Caco-2 (cell line): Measurements from ENCODE around the gene LHX5. TPM values are rescaled to one million over a fixed set of nuclear protein-coding genes. Genes with fewer than 3 reads are reported as not detected.
A peak's percentile ranks its signal among the peaks of the same experiment; 100 is the strongest.

Experiments used
- Bru-seq: library from RNA; stranded (reverse); fragments of 400-500 nt; gene quantifications from one replicate; lab custom pipeline; 2021; lab: Mats Ljungman, UMichigan
- BruChase-seq, 2 experiments: library from RNA; stranded (reverse); fragments of 400-500 nt; gene quantifications; one replicate each; lab custom pipeline; 2021; lab: Mats Ljungman, UMichigan
- BruUV-seq: library from RNA; stranded (reverse); fragments of 400-500 nt; replicated peaks from 2 replicates; lab custom pipeline; 2021; lab: Mats Ljungman, UMichigan
- CTCF ChIA-PET: fragments of 300-600 bp; sonication (Branson Sonifier 250); formaldehyde crosslinking; loops from one replicate; lab custom pipeline; 2022; ENCODE audit warnings: antibody characterized with exemption; lab: Charles Lee
- POLR2A ChIA-PET: fragments of 300-600 bp; sonication (Branson Sonifier 250); formaldehyde crosslinking; loops from one replicate; lab custom pipeline; 2022; ENCODE audit warnings: antibody characterized with exemption; lab: Charles Lee
- DNase-seq, 2 experiments: peaks; one replicate each; pipeline versions ENCODE4 v3.0.0 to v3.0.0-alpha.2; 2020 to 2022
- H3K27me3 ChIP-seq: replicated peaks from 2 replicates; pipeline ENCODE4 v1.6.0; 2011; ENCODE audit warnings: low read length; ENCODE audit not compliant: control insufficient read depth, insufficient read depth
- H3K36me3 ChIP-seq: 2 replicates; pipeline ENCODE4 v1.5.1; 2011; ENCODE audit warnings: low read length; ENCODE audit not compliant: control insufficient read depth, insufficient read depth
- H3K4me1 ChIP-seq: fragments of 250-450 bp; sonication (Bioruptor Pico); 2 replicates; pipeline ENCODE4 v1.5.1; 2020; ENCODE audit warnings: mild to moderate bottlenecking
- H3K4me3 ChIP-seq: 2 replicates; pipeline ENCODE4 v1.5.1; 2011; ENCODE audit warnings: low read depth, mild to moderate bottlenecking, control low read depth, low read length
- H3K9me3 ChIP-seq: fragments of 250-450 bp; sonication (Bioruptor Pico); 2 replicates; pipeline ENCODE4 v1.5.1; 2020; ENCODE audit warnings: mild to moderate bottlenecking, moderate library complexity
- H3K27ac Mint-ChIP-seq: one replicate; pipeline ENCODE4 v1.8.0; 2022; ENCODE audit warnings: mixed read lengths; ENCODE audit not compliant: unreplicated experiment
- H3K27me3 Mint-ChIP-seq: one replicate; pipeline ENCODE4 v1.8.0; 2022; ENCODE audit warnings: mixed read lengths; ENCODE audit not compliant: insufficient read depth, unreplicated experiment
- H3K36me3 Mint-ChIP-seq: one replicate; pipeline ENCODE4 v1.8.0; 2022; ENCODE audit warnings: mild to moderate bottlenecking, mixed read lengths; ENCODE audit not compliant: insufficient read depth, unreplicated experiment
- H3K4me1 Mint-ChIP-seq: one replicate; pipeline ENCODE4 v1.8.0; 2022; ENCODE audit warnings: low read depth, mixed read lengths; ENCODE audit not compliant: unreplicated experiment
- H3K4me3 Mint-ChIP-seq: one replicate; pipeline ENCODE4 v1.8.0; 2022; ENCODE audit warnings: mild to moderate bottlenecking, moderate library complexity, mixed read lengths; ENCODE audit not compliant: unreplicated experiment
- H3K9me3 Mint-ChIP-seq: one replicate; pipeline ENCODE4 v1.8.0; 2022; ENCODE audit warnings: mixed read lengths; ENCODE audit not compliant: unreplicated experiment
- intact Hi-C: fragments of 100-400 bp; cut with micrococcal nuclease; formaldehyde crosslinking; loops from one replicate; pipeline ENCODE4 v1.10.0; 2022; ENCODE audit not compliant: unreplicated experiment
- long read RNA-seq: library from polyadenylated mRNA; stranded (forward); transcript quantifications from one replicate; pipeline ENCODE4 v2.0.0, GENCODE V29; 2022
- total RNA-seq: library from RNA; stranded (reverse); gene quantifications from 2 replicates; pipeline ENCODE4 v1.2.3, GENCODE V29; 2022
- TF ChIP-seq, protein P1 (sequence below), 2 experiments: fragments of 200-600 bp in 1 of 2; IDR thresholded peaks; 1 replicate in 1 of 2; 2 replicates in 1 of 2; pipeline versions ENCODE4 v1.5.1 to v1.8.0; 2011 to 2022; ENCODE audit warnings: antibody characterized with exemption in 1 of 2, control low read depth in 1 of 2, inconsistent platforms in 1 of 2, low read depth in 1 of 2, low read length in 1 of 2, mild to moderate bottlenecking in 1 of 2, moderate library complexity in 1 of 2; ENCODE audit not compliant: insufficient read depth in 1 of 2, severe bottlenecking in 1 of 2, unreplicated experiment in 1 of 2

LHX5 gene
- 0.25 and 0.30 TPM in 2 replicates for total RNA-seq
- percentile 20 among the genes with signal in this experiment for Bru-seq, nascent RNA
- percentile 19 among the genes with signal in this experiment for BruChase-seq, experiment 1, labeled RNA remaining after a 2-hour chase
- BruChase-seq, experiment 2, labeled RNA remaining after a 6-hour chase: percentile 8 among the genes with signal in this experiment
- long read RNA-seq: 0 reads

DNA sequence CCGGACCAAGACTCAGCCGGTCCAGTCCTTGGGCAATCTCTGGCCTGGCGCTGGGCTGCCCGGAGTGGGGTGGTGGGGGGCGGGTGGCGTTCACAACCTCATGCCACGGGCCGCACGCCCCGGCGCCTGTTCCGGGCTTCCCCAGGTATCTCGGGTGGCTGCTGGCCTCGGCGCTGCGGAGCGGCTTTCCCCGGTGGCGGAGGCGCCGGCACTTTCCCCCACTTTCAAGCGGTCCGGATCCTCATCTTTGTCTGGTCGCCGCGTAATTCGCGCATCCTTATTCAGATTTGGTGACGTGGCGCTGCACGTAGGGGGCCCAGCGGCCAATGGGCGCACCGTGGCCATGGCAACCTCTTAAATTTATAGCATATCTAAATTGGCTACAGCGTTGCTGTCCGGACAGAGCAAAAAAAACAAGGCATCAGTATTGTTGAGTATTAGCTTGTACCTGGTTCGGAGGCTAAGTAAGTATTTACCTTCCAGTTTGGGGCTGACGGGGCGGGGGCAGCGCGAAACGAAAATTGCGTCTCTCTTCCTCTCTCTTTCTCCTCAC is at the start of gene LHX5:
TSS of gene LHX5 (minus strand) at position 253 of the 553 bp plus-strand sequence. CDS start 373 bp downstream, outside the sequence.
- Mint-ChIP-seq H3K27ac (no peak within 1 kb of the TSS), H3K4me3 (no peak within 1 kb of the TSS), H3K9me3 (no peaks in the 10 kb centered on the region), H3K27me3 (peaks cover 36% of the 10 kb centered on the region), H3K36me3 (no peaks in the 10 kb centered on the region), H3K4me1 (no peaks in the 10 kb centered on the region)
- CTCF ChIA-PET: no interaction called here
- no peaks in the 10 kb centered on the region; the same call in 1 of the 2 replicates for H3K4me1 ChIP-seq
- no peak for DNase-seq
- H3K36me3 ChIP-seq: no peaks in the 10 kb centered on the region
- POLR2A ChIA-PET: no interaction called here
- H3K27me3 ChIP-seq: peaks cover 7% of the 10 kb centered on the region
- H3K9me3 ChIP-seq: no peaks in the 10 kb centered on the region
- no peak within 1 kb of the TSS for H3K4me3 ChIP-seq
- TF ChIP-seq, protein P1, sequence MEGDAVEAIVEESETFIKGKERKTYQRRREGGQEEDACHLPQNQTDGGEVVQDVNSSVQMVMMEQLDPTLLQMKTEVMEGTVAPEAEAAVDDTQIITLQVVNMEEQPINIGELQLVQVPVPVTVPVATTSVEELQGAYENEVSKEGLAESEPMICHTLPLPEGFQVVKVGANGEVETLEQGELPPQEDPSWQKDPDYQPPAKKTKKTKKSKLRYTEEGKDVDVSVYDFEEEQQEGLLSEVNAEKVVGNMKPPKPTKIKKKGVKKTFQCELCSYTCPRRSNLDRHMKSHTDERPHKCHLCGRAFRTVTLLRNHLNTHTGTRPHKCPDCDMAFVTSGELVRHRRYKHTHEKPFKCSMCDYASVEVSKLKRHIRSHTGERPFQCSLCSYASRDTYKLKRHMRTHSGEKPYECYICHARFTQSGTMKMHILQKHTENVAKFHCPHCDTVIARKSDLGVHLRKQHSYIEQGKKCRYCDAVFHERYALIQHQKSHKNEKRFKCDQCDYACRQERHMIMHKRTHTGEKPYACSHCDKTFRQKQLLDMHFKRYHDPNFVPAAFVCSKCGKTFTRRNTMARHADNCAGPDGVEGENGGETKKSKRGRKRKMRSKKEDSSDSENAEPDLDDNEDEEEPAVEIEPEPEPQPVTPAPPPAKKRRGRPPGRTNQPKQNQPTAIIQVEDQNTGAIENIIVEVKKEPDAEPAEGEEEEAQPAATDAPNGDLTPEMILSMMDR (IDR thresholded peaks at IDR 0.05; ENCODE audit: insufficient read depth in 1 of 2, low read depth in 1 of 2, low read length in 1 of 2, severe bottlenecking in 1 of 2, unreplicated experiment in 1 of 2): no peak
- intact Hi-C loops: no loop called here
- BruUV-seq: no TSS peak

DNA sequence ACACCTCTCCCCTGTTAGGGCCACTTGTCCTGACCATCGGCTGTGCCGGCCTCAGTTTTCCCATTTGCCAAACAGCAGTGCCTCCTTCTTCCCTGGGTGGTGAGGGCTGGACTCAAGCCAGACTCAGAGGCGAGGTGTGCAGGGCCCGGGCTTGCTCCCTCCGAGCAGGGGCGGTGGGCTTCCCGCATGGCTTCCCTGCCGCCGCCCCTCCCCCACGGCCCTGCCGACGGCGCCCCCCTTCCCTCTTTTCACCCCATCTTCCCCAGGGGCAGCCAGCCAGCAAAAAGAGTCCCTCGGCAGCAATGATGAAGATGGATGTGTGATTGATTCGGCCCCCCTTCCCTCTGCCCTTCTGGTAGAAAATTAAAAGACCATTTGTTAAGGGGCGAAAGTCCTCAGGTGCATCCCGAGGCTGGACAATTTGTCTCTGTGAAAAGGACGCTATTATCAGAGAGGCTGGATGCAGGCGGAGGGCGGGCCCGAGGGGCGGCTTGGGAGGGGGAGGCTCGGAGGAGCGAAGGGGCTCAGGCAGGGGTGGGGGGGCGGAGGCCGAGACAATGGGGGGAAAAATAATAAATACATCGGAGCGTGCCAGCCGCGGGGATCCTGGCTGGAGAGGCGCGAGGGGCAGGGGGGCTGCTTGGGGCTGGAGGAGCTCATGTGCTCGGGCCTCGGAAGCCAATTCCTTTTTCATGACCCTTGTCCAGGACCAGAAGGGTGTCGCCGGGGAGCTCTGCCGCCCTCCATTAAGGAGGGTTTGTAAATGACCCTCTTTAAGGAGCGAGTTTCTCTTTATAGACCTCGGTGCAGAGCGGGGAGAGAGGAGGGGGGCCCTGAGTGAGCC is 48.0 kb upstream of the LHX5 start:
- TF ChIP-seq, protein P1 (IDR thresholded peaks at IDR 0.05; ENCODE audit: insufficient read depth in 1 of 2, low read depth in 1 of 2, low read length in 1 of 2, severe bottlenecking in 1 of 2, unreplicated experiment in 1 of 2): no peak
- ChIA-PET CTCF (no interaction called here), POLR2A (no interaction called here)
- H3K36me3 Mint-ChIP-seq: no peaks in the 10 kb centered on the region
- H3K4me1 Mint-ChIP-seq: no peaks in the 10 kb centered on the region
- peaks cover 37% of the 10 kb centered on the region for H3K27me3 Mint-ChIP-seq
- Histone ChIP-seq H3K4me1 (no peaks in the 10 kb centered on the region), H3K36me3 (no peaks in the 10 kb centered on the region), H3K9me3 (no peaks in the 10 kb centered on the region), H3K27me3 (no peaks in the 10 kb centered on the region), H3K4me3 (no peak overlapping the region)
- H3K4me3 Mint-ChIP-seq: no peak overlapping the region
- no peak for DNase-seq
- intact Hi-C loops: no loop called here
- no TSS peak for BruUV-seq
- H3K27ac Mint-ChIP-seq: no peak overlapping the region
- H3K9me3 Mint-ChIP-seq: no peaks in the 10 kb centered on the region

DNA sequence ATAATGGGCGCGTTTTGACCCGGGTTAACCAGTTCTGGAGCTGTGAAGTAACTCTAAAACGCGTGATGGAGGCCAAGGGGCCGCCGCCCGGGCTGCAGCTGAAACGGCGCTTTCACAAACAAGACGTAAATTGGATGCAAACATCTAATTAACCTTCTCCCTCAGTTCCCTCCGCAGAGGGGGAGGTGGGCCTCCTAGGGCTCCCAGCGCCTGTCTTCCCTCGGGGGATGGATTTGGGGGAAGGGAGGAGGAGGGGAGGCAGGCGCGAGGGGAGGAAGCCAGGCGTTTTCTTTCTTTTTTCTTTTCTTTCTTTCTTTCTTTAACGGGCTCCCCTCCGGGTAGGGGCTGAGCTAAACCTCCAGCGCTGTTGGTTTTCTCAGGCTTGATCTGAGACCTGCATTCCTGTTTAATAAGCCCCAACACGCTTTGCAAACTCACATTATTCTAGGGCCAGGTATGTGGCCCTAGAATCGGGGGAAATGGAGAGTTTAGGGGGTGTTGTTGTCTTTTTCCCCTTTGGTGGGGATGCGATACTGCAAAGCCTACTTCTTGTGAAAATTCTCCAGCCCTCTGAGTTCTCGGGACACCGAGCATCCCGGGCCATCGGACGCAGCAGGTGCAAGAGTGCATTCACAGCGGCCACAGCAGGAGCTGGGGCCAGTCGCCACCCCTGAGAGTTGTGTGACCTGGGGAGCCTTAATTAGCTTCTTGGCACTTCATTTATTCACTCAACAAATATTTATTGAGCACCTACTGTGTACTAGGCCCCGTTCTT is 43.6 kb upstream of the LHX5 start:
- H3K36me3 Mint-ChIP-seq: no peaks in the 10 kb centered on the region
- BruUV-seq: no TSS peak
- Histone ChIP-seq H3K27me3 (no peaks in the 10 kb centered on the region), H3K4me1 (no peaks in the 10 kb centered on the region), H3K4me3 (no peak overlapping the region), H3K36me3 (no peaks in the 10 kb centered on the region), H3K9me3 (no peaks in the 10 kb centered on the region)
- DNase-seq: no peak
- H3K27ac Mint-ChIP-seq: no peak overlapping the region
- TF ChIP-seq, protein P1 (IDR thresholded peaks at IDR 0.05; ENCODE audit: insufficient read depth in 1 of 2, low read depth in 1 of 2, low read length in 1 of 2, severe bottlenecking in 1 of 2, unreplicated experiment in 1 of 2): no peak
- no peaks in the 10 kb centered on the region for H3K4me1 Mint-ChIP-seq
- intact Hi-C loops: no loop called here
- H3K27me3 Mint-ChIP-seq: peaks cover 24% of the 10 kb centered on the region
- no peak overlapping the region for H3K4me3 Mint-ChIP-seq
- POLR2A ChIA-PET: no interaction called here
- no peaks in the 10 kb centered on the region for H3K9me3 Mint-ChIP-seq
- CTCF ChIA-PET: no interaction called here
